Subcutaneous abdominal adipose tissue (tissue), 5 donors: ENCODE measurements around the gene FGGY.
"Not testable (repeated sequence)": the region's sequence is repeated elsewhere in the genome, so short reads cannot be mapped to it uniquely, and the experiment has no call there.

Experiments
- H3K27ac ChIP-seq: one replicate; pipeline ENCODE4 v1.7.0; 2013; ENCODE audit warnings: low read depth, mild to moderate bottlenecking, inconsistent platforms, low read length, moderate library complexity
- H3K27me3 ChIP-seq, 5 donors: one replicate each; pipeline ENCODE4 v1.7.0; 2013; ENCODE audit warnings: low read length in 5 of 5, inconsistent platforms in 1 of 5; ENCODE audit not compliant: control insufficient read depth in 5 of 5, insufficient read depth in 4 of 5
- H3K36me3 ChIP-seq, 5 donors: one replicate each; pipeline ENCODE4 v1.7.0; 2013; ENCODE audit warnings: low read length in 5 of 5; ENCODE audit not compliant: control insufficient read depth in 5 of 5, insufficient read depth in 5 of 5
- H3K4me1 ChIP-seq, 5 donors: one replicate each; pipeline ENCODE4 v1.7.0; 2013; ENCODE audit warnings: low read length in 5 of 5, mild to moderate bottlenecking in 3 of 5, moderate library complexity in 1 of 5; ENCODE audit not compliant: control insufficient read depth in 5 of 5, insufficient read depth in 5 of 5
- H3K4me3 ChIP-seq, 5 donors: one replicate each; pipeline ENCODE4 v1.7.0; 2013; ENCODE audit warnings: low read length in 5 of 5, low read depth in 1 of 5
- H3K9ac ChIP-seq, 5 donors: one replicate each; pipeline ENCODE4 v1.7.0; 2013; ENCODE audit warnings: low read length in 5 of 5, mild to moderate bottlenecking in 4 of 5, moderate library complexity in 3 of 5
- H3K9me3 ChIP-seq, 5 donors: one replicate each; pipeline ENCODE4 v1.7.0; 2013; ENCODE audit warnings: low read length in 5 of 5; ENCODE audit not compliant: control insufficient read depth in 5 of 5
- donor health status: healthy.
- donor health status: healthy.
- donor health status: healthy.
- donor health status: healthy.
- donor health status: healthy.

FGGY gene

DNA sequence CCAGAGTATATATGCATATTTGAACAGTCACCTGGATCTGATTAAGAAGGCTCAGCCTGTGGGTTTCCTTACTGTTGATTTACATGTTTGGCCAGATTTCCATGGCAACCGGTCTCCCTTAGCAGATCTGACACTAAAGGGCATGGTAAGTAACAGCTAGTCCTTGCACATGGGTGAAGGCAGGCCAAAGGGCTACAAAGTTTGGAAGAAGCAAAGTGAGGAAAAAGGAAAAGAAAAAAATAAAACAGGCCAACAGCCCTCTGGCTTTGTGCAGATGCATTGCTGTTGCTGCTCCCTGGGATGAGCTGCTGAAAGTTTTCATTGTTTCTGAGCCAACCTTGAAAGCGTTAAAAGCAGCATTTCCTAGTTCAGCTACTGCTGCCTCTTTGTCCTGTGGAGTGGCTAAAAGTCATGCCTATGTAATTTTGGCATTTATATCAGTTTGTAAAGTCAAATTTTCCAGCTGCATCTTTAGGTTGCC, 341.4 kb downstream of the FGGY start:
- peaks cover 0 to 20% (median 15%) of the 10 kb centered on the region in 5 donors for H3K4me1 ChIP-seq
- no peak overlapping the region for H3K9ac ChIP-seq
- no peak overlapping the region for H3K27ac ChIP-seq
- no peaks in the 10 kb centered on the region for H3K27me3 ChIP-seq
- no peaks in the 10 kb centered on the region for H3K9me3 ChIP-seq
- no peaks in the 10 kb centered on the region for H3K36me3 ChIP-seq
- H3K4me3 ChIP-seq = no peak overlapping the region

DNA sequence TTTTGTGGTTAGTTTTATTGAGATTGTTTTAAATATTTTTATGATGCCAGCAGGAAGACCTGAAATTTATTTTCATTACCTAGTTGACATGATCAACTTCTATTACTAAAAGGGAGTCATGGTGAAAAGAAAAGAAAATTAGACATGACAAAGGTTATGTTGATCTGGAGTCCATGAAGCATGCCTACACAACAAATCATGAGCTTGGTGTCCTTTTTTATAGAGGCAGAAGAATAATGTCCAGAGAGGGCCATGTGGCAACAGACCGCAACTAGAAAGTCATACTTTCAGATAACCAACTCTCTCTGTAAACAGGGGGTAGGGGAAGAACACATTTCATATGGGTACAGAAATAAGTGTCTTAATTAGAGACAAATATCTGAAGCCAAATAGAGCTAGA, 342.4 kb downstream of the FGGY start:
- no peak overlapping the region for H3K4me3 ChIP-seq
- no peak overlapping the region for H3K9ac ChIP-seq
- H3K9me3 ChIP-seq = no peaks in the 10 kb centered on the region
- H3K36me3 ChIP-seq = no peaks in the 10 kb centered on the region
- no peaks in the 10 kb centered on the region for H3K27me3 ChIP-seq
- H3K4me1 ChIP-seq = peaks cover 0 to 20% (median 15%) of the 10 kb centered on the region in 5 donors
- H3K27ac ChIP-seq = no peak overlapping the region

DNA sequence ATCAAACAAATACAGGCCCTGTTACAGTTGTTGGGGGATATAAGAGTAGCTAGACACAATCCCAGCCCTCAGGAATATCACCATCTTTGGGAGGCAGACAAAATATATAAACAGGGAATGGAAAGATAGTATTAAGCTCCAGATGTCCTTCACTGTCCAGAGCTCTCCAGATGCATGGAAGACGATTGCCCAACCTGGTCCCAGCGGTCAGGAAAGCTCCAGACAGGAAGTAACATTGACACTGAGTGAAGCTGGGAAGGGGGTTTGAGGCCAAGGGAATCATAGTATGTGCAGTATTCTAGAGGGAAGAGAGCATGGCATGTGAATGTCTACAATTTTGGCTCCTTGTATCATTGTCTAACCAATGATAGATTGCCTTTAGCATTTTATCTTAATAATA, 344.0 kb downstream of the FGGY start:
- no peaks in the 10 kb centered on the region for H3K36me3 ChIP-seq
- no peak overlapping the region for H3K27ac ChIP-seq
- H3K9ac ChIP-seq = no peak overlapping the region
- no peaks in the 10 kb centered on the region for H3K9me3 ChIP-seq
- no peak overlapping the region for H3K4me3 ChIP-seq
- H3K4me1 ChIP-seq = peaks cover 0 to 20% (median 15%) of the 10 kb centered on the region in 5 donors
- no peaks in the 10 kb centered on the region for H3K27me3 ChIP-seq

DNA sequence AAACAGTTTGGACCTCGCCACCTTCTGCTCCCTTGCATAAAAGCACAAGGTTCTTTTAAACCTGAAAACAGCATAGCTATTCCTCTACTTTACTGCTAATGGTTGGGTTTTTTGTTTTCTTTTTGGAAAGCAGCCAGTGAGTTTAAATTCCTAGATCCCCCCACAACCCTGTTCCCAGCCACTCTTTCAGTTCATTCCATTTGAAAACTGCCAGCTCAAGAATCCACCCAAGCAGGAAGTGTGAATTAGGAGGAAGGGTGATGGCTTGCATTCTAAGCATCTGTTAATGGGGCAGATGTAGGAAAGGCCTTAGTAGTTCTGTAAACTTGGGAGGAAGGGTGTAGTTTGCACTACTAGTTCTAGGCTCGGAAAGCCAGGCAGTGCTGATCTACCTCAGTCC, 344.9 kb downstream of the FGGY start:
- Histone ChIP-seq H3K4me1 (peaks cover 0 to 20% (median 15%) of the 10 kb centered on the region in 5 donors), H3K36me3 (no peaks in the 10 kb centered on the region), H3K27me3 (no peaks in the 10 kb centered on the region), H3K9ac (no peak overlapping the region), H3K9me3 (no peaks in the 10 kb centered on the region), H3K4me3 (no peak overlapping the region), H3K27ac (no peak overlapping the region)

DNA sequence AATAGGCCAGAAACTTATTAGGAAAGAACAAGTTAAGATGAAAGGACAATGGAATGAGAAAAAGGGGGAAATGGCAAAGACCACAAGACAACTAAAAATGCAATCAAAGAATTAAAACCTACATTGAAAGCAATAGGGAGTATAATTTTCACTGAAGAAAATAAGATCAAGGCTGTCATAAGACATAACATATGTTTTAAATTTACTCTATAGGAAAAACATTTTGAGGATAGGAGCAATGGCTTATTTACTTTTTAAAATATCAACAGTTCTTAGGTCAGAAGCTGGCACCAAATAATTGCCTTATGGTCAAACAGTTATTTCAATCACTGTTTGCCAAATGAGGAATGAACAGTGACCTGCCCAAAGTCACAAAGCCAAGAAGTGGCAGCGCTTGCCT, 346.6 kb downstream of the FGGY start:
- Histone ChIP-seq H3K9ac (no peak overlapping the region), H3K4me3 (no peak overlapping the region), H3K27ac (no peak overlapping the region), H3K27me3 (no peaks in the 10 kb centered on the region), H3K4me1 (peaks cover 0 to 12% (median 7%) of the 10 kb centered on the region in 5 donors), H3K9me3 (no peaks in the 10 kb centered on the region), H3K36me3 (no peaks in the 10 kb centered on the region)

DNA sequence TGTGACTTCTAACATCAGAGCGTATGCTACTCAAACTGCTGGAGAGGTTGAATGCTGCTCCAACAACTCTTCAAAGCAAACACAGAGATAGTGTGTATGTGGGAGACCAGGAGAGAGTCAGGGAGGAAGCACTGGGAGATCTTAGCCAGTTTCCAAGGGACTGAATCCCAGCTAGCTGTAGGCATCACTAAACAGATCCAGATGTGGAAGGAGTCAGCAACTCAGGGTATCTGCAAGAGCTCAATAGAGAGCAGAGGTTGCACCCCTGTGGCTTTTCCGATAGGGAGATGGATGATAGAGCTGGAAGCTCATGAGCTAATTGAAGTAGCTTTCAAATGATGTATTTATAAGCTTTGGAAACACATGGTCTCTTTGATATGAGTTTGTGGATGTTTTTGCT, 349.0 kb downstream of the FGGY start:
- H3K27ac ChIP-seq = no peak overlapping the region

DNA sequence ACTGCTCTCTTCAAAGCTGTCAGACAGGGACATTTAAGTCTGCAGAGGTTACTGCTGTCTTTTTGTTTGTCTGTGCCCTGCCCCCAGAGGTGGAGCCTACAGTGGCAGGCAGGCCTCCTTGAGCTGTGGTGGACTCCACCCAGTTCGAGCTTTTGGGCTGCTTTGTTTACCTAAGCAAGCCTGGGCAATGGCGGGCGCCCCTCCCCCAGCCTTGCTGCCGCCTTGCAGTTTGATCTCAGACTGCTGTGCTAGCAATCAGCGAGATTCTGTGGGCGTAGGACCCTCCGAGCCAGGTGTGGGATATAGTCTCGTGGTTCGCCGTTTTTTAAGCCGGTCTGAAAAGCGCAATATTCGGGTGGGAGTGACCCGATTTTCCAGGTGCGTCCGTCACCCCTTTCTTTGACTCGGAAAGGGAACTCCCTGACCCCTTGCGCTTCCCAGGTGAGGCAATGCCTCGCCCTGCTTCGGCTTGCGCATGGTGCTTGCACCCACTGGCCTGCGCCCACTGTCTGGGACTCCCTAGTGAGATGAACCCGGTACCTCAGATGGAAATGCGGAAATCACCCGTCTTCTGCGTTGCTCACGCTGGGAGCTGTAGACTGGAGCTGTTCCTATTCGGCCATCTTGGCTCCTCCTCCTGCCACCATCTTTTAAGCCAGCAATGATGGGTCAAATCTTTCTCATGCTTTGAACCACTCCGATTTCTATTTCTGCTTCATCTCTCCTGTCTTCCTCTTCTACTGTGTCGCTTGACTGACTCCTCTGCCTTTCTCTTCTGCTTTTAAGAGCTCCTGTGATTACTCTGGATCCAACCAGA, 356.5 kb downstream of the FGGY start:
- not testable (repeated sequence) for H3K4me1 ChIP-seq, H3K27ac ChIP-seq, H3K9ac ChIP-seq, H3K4me3 ChIP-seq, H3K9me3 ChIP-seq, H3K27me3 ChIP-seq, H3K36me3 ChIP-seq

More for the DNA sequence above, 349.0 kb downstream of the FGGY start:
- H3K4me3 ChIP-seq = no peak overlapping the region
- H3K9me3 ChIP-seq = no peaks in the 10 kb centered on the region
- H3K36me3 ChIP-seq = no peaks in the 10 kb centered on the region
- H3K4me1 ChIP-seq = peaks cover 0 to 4% (median 1%) of the 10 kb centered on the region in 5 donors
- no peak overlapping the region for H3K9ac ChIP-seq
- no peaks in the 10 kb centered on the region for H3K27me3 ChIP-seq

DNA sequence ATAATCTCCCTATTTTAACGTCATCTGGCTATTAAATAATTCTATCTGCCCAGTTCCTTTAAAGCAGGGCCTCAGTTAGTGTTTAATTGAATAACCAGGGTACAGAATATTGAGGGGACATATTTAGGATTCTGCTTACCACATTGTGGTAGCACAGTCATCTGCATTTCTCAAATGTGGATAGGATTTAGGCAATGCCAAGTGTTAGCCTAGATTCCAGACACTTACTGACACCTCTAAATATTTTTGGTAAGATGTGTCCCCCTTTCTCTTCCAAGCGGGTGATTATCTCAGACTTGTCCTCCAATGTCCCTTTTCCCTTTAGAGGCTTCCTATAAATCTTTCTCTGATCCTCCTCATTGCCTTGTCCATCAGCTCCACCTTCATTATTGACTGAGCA, 357.1 kb downstream of the FGGY start:
- H3K36me3 ChIP-seq = no peaks in the 10 kb centered on the region

DNA sequence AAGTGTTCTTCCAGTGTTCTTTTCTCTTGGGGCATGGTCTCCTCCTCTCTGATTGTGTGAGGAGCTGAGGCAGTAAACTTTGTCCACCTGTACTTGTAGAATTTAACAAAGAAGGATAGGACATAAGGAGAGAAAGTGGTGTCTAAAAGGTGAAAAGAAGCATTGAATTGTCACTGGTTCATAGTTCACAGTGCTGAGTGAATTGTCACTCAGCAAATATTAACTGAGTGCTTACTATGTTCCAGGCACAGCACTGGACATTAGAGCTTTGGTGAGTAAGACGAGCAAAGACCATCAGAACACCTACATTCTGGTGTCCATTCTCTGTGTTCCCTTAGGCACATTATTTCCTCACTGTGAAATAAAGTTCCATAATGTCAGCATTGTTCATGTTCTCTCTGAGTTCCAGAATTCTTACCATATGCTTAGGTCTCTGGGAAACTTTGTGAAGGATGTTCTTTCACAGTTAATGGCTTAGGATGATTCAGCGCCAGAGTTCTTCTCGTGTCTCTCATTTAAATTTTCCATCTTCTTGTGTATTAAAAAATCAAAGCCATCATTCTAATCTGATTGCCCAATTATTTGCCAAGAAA, 361.1 kb downstream of the FGGY start:
- no peaks in the 10 kb centered on the region for H3K9me3 ChIP-seq
- no peak overlapping the region for H3K9ac ChIP-seq
- no peak overlapping the region for H3K4me3 ChIP-seq
- H3K36me3 ChIP-seq = no peaks in the 10 kb centered on the region
- H3K27ac ChIP-seq = no peak overlapping the region
- H3K4me1 ChIP-seq = no peaks in the 10 kb centered on the region
- no peaks in the 10 kb centered on the region for H3K27me3 ChIP-seq

More for the DNA sequence above, 357.1 kb downstream of the FGGY start:
- H3K4me1 ChIP-seq = no peaks in the 10 kb centered on the region
- H3K4me3 ChIP-seq = no peak overlapping the region
- no peak overlapping the region for H3K9ac ChIP-seq
- H3K9me3 ChIP-seq = no peaks in the 10 kb centered on the region
- H3K27ac ChIP-seq = no peak overlapping the region
- H3K27me3 ChIP-seq = no peaks in the 10 kb centered on the region

DNA sequence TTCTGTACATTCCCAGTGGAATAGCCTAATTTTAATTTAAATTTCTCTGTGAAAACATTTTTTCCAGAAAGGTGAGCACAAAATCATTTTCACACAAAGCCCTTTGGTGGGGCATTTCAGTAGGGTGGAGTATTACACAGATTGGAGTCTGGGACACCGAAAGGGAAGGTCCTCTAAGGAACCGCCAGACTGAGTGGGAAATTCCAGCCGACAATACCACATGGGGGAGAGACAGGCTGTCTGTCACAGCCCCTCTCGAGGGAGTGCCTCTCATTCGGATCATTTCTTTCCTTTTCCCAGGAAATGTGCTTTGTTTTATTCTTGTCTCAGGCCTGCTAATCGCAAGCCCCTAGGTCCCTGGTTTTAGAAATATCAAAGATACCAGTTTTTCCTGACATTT, 367.3 kb downstream of the FGGY start:
- no peaks in the 10 kb centered on the region for H3K27me3 ChIP-seq
- H3K27ac ChIP-seq = no peak overlapping the region
- no peaks in the 10 kb centered on the region for H3K36me3 ChIP-seq
- H3K4me1 ChIP-seq = no peaks in the 10 kb centered on the region
- H3K4me3 ChIP-seq = no peak overlapping the region
- H3K9ac ChIP-seq = no peak overlapping the region
- H3K9me3 ChIP-seq = no peaks in the 10 kb centered on the region
